ENCODE measurements around the gene HOXA11. TPM values are rescaled to one million over a fixed set of nuclear protein-coding genes. Genes with fewer than 3 reads are reported as not detected.
A peak's percentile ranks its signal among the peaks of the same experiment; 100 is the strongest.

Gene HOXA11
- total RNA-seq, 4 donors from 2014 or later: 4.5 to 21.3 (median 7.7) TPM

DNA sequence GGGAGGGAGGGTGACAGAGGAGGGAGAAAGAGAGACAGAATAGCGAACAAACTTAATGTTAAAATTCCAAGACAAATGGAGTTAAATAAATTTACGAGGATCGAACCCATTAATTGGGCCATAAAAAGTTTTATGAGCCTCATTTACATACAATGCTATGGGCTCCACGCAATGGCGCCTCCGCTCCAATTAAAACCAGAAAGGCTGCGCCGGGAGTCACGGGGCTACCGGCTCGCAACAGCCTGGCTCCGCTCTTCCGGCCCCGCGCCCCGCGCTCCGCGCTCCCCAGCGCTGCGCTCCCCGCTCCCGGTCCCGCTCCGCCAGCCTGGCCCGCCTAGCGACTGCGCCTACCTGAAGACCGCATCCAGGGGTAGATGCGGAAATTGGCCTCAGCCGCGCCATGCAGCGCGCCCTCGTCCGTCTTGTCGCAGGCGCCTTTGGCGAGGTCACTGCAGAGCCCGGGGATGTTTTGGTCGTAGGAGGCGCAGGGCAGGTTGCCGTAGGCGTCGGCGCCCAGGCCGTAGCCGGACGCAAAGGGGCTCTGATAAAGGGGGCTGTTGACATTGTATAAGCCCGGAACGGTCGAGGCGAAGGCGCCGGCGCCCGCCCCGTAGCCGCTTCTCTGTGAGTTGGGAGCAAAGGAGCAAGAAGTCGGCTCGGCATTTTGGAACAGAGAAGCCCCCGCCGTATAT lies 29.1 kb downstream of the HOXA11 start:
- Histone ChIP-seq H3K4me3 (peak overlapping the region; percentile 52 to 64 (median 59)), H3K9me3 (no peaks in the 10 kb centered on the region), H3K36me3 (no peaks in the 10 kb centered on the region), H3K4me1 (peaks cover 24 to 52% (median 38%) of the 10 kb centered on the region in 4 donors), H3K27me3 (peaks cover 57% of the 10 kb centered on the region), H3K27ac (peak overlapping the region; percentile 95 to 99 (median 98))
- 3% methylated on average over 50 of the region's 63 CpGs; no CpG with 5 or more reads in 1 of the 2 donors for WGBS, 2 donors (ENCODE audit: low coverage in 1 of 2)
- DNase-seq: peak; percentile 70
- intact Hi-C loops (cut with DNase I; ENCODE audit: low total_unique reads): no loop called here
- in situ Hi-C loops (cut with MboI; ENCODE audit: low pct_ligation_motif_present in 1 of 4, low pct_unique_long_range_greater_than_20kb in 1 of 4, low sequenced_read_pairs in 3 of 4): loop anchor here in 3 of 4 donors (5.0 to 25.0 kb wide), 5 partner anchors 784 to 1294 kb away; no protein-coding TSS in a partner anchor
- peak; percentile 29 to 80 (median 54) for TF ChIP-seq POLR2AphosphoS5 (IDR thresholded peaks at IDR 0.05)
- TF ChIP-seq, protein P1, sequence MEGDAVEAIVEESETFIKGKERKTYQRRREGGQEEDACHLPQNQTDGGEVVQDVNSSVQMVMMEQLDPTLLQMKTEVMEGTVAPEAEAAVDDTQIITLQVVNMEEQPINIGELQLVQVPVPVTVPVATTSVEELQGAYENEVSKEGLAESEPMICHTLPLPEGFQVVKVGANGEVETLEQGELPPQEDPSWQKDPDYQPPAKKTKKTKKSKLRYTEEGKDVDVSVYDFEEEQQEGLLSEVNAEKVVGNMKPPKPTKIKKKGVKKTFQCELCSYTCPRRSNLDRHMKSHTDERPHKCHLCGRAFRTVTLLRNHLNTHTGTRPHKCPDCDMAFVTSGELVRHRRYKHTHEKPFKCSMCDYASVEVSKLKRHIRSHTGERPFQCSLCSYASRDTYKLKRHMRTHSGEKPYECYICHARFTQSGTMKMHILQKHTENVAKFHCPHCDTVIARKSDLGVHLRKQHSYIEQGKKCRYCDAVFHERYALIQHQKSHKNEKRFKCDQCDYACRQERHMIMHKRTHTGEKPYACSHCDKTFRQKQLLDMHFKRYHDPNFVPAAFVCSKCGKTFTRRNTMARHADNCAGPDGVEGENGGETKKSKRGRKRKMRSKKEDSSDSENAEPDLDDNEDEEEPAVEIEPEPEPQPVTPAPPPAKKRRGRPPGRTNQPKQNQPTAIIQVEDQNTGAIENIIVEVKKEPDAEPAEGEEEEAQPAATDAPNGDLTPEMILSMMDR (IDR thresholded peaks at IDR 0.05): peak in 1 of 5 experiments; percentile 6
- no peak for TF ChIP-seq EP300 (IDR thresholded peaks at IDR 0.05; ENCODE audit: low read depth)
- TF ChIP-seq POLR2A (IDR thresholded peaks at IDR 0.05): peak; percentile 79

DNA sequence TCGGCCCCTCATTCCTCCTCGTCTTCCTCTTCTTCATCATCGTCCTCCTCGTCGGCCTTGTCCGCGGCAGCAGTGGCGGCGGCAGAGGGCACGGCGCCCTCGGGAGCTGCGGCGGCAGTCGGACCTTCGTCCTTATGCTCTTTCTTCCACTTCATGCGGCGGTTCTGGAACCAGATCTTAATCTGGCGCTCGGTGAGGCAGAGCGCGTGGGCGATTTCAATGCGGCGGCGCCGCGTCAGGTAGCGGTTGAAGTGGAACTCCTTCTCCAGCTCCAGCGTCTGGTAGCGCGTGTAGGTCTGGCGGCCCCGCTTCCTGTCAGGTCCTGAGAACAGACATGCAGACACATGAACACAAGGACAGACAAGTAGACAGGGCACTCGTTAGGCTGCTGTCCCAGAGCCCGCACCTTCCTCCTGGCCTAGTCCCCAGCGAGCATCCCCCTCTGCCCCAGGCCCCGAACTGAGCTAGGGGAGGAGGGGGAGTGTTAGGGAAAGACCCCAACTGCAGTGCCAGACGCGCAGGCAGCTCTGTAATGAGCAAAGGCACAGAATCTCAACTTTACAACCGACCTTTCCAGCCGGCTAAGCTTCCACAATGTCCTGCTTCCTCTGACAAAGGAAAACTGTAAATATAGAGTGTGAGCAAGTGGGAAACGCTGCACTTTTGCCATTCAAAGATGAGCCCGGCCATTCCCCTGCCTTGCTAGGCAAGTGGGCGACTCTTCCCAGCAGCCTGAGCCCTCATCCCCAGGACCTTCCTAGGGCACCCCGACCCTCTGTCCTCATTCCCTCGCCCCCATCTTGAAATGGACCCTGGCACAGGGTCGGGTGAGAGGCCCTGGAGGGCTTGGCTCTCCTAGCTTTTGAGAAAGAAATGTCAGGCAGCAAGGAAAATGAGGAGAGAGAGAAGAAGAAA lies 29.9 kb downstream of the HOXA11 start:
- Histone ChIP-seq H3K27ac (peak overlapping the region; percentile 95 to 99 (median 98)), H3K36me3 (no peaks in the 10 kb centered on the region), H3K9me3 (no peaks in the 10 kb centered on the region), H3K4me3 (peak overlapping the region; percentile 52 to 64 (median 59)), H3K27me3 (peaks cover 57% of the 10 kb centered on the region), H3K4me1 (peaks cover 21 to 52% (median 39%) of the 10 kb centered on the region in 4 donors)
- 20 to 21% methylated on average over 1 to 44 of the region's 48 CpGs for WGBS, 2 donors (ENCODE audit: low coverage in 1 of 2)
- DNase-seq: peak; percentile 53
- in situ Hi-C loops (cut with MboI; ENCODE audit: low pct_ligation_motif_present in 1 of 4, low pct_unique_long_range_greater_than_20kb in 1 of 4, low sequenced_read_pairs in 3 of 4): loop anchor here in 3 of 4 donors (5.0 to 25.0 kb wide), 5 partner anchors 783 to 1293 kb away; no protein-coding TSS in a partner anchor
- TF ChIP-seq POLR2A (IDR thresholded peaks at IDR 0.05) (peak; percentile 30), POLR2AphosphoS5 (IDR thresholded peaks at IDR 0.05) (peak in 2 of 3 donors; percentile 5 to 12), EP300 (IDR thresholded peaks at IDR 0.05; ENCODE audit: low read depth) (no peak)
- TF ChIP-seq, protein P1 (IDR thresholded peaks at IDR 0.05): peak in 1 of 5 experiments; percentile 7
- intact Hi-C loops (cut with DNase I; ENCODE audit: low total_unique reads): no loop called here

DNA sequence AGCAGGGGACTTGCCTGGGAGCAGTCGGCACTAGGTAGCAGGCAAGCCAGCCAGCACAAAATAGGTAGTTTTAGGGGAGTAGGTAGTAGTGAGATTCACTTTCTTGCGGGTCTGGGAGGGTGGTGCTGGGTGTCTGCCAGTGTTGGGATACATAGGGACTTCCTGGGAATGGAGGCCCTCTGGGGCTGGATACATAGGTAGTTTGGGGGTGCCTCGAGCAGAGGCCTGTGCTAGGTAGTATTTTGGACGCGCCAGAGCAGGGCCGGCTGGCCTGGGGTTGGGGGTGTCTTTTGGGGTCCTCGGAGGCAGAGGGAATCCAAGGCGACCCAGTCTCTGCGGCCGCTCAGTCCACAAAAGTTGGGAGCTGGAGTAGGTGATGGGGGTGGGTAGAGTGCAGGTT lies 30.7 kb downstream of the HOXA11 start:
- WGBS, 2 donors (ENCODE audit: low coverage in 1 of 2): 41 to 68% methylated on average over 8 to 10 of the region's 10 CpGs
- Histone ChIP-seq H3K27me3 (peaks cover 55% of the 10 kb centered on the region), H3K9me3 (no peaks in the 10 kb centered on the region), H3K4me3 (peak overlapping the region in 3 of 4 donors; percentile 52 to 60 (median 58)), H3K4me1 (peaks cover 21 to 57% (median 40%) of the 10 kb centered on the region in 4 donors), H3K36me3 (no peaks in the 10 kb centered on the region), H3K27ac (peak overlapping the region; percentile 95 to 99 (median 98))
- peak; percentile 21 for DNase-seq
- in situ Hi-C loops (cut with MboI; ENCODE audit: low pct_ligation_motif_present in 1 of 4, low pct_unique_long_range_greater_than_20kb in 1 of 4, low sequenced_read_pairs in 3 of 4) (loop anchor here in 3 of 4 donors (10.0 to 25.0 kb wide), 4 partner anchors 790 to 1292 kb away; no protein-coding TSS in a partner anchor), intact Hi-C loops (cut with DNase I; ENCODE audit: low total_unique reads) (no loop called here)
- TF ChIP-seq POLR2AphosphoS5 (IDR thresholded peaks at IDR 0.05) (no peak), POLR2A (IDR thresholded peaks at IDR 0.05) (no peak), EP300 (IDR thresholded peaks at IDR 0.05; ENCODE audit: low read depth) (no peak)
- TF ChIP-seq, protein P1 (IDR thresholded peaks at IDR 0.05): no peak
